GM13976 (cell line): ENCODE data around the gene PINK1.
"Not testable (repeated sequence)": the region's sequence is repeated elsewhere in the genome, so short reads cannot be mapped to it uniquely, and the experiment has no call there.

ENCODE experiments used
- DNase-seq: peaks from one replicate; pipeline ENCODE4 v3.0.0; 2012; ENCODE audit warnings: low spot score
- in situ Hi-C: fragments of 300-500 bp; cut with MboI; formaldehyde crosslinking; loops from one replicate; pipeline ENCODE4 v1.12.0; 2022; ENCODE audit warnings: low sequenced_read_pairs, mixed read lengths, inconsistent platforms; ENCODE audit not compliant: unreplicated experiment
- TF ChIP-seq, protein P1 (sequence below): IDR thresholded peaks from 2 replicates; pipeline ENCODE4 v1.5.1; 2012; ENCODE audit warnings: borderline replicate concordance, mild to moderate bottlenecking; ENCODE audit not compliant: insufficient read depth; ENCODE audit errors: extremely low read depth, missing control alignments, control extremely low read depth

PINK1 gene

GRCh38 chr1:20666146-20666545 is 32.9 kb downstream of the PINK1 start:
- in situ Hi-C loops, result no loop called here
- TF ChIP-seq, protein P1, sequence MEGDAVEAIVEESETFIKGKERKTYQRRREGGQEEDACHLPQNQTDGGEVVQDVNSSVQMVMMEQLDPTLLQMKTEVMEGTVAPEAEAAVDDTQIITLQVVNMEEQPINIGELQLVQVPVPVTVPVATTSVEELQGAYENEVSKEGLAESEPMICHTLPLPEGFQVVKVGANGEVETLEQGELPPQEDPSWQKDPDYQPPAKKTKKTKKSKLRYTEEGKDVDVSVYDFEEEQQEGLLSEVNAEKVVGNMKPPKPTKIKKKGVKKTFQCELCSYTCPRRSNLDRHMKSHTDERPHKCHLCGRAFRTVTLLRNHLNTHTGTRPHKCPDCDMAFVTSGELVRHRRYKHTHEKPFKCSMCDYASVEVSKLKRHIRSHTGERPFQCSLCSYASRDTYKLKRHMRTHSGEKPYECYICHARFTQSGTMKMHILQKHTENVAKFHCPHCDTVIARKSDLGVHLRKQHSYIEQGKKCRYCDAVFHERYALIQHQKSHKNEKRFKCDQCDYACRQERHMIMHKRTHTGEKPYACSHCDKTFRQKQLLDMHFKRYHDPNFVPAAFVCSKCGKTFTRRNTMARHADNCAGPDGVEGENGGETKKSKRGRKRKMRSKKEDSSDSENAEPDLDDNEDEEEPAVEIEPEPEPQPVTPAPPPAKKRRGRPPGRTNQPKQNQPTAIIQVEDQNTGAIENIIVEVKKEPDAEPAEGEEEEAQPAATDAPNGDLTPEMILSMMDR, result no peak
- DNase-seq, result no peak

GRCh38 chr1:20666804-20667203 is 33.5 kb downstream of the PINK1 start:
- TF ChIP-seq, protein P1, result no peak
- in situ Hi-C loops, result no loop called here
- DNase-seq, result no peak

- no peak for DNase-seq
- TF ChIP-seq, protein P1, result no peak
- in situ Hi-C loops, result no loop called here
Observed at GRCh38 chr1:20668581-20668980, 35.3 kb downstream of the PINK1 start.

- TF ChIP-seq, protein P1, result no peak
- in situ Hi-C loops, result no loop called here
- no peak for DNase-seq
Observed at GRCh38 chr1:20670936-20671335, 37.7 kb downstream of the PINK1 start.

- in situ Hi-C loops, result no loop called here
- no peak for DNase-seq
- TF ChIP-seq, protein P1, result no peak
Observed at GRCh38 chr1:20672265-20672632, 39.0 kb downstream of the PINK1 start.

DNA sequence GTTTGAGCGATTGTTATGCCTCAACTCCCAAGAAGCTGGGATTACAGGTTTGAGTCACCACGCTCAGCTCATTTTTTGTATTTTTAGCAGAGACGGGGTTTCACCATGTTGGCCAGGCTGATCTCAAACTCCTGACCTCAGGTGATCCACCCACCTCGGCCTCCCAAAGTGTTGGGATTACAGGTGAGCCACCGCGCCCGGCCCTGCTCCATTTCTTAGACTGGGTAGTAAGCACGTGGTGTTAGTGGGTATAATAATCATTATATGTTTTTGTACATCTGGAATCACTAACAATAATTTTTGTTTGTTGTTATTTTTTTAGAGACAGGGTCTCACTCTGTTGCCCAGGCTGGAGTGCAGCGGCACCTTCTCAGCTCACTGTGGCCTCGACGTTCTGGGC is 40.4 kb downstream of the PINK1 start:
- in situ Hi-C loops, DNase-seq: not testable (repeated sequence)

DNA sequence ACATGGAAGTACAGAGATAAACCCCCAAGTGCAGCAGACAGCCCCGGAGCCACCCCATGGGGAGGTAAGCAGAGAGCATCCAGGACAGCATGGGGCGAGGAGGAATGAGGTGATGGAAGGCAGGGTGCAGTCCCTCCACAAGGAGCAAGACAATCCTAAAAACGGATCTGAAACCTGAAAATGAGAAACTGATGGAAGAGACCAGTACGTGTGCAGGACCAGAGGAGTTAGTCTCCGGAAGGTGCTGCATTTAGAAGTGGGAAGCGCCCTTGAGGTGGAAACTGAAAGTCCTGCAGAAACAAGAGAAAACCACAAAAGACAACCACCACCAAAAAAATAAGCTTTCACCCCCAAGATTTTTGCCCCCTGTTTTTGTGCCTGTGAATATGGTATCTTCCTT is 45.3 kb downstream of the PINK1 start:
- in situ Hi-C loops, result no loop called here
- peak; percentile 56 for DNase-seq
- TF ChIP-seq, protein P1, result no peak
